SK-N-SH (cell line): ENCODE data around the gene GRIP2. TPM values are rescaled to one million over a fixed set of nuclear protein-coding genes. Genes with fewer than 3 reads are reported as not detected.

Experiments used
- CTCF ChIA-PET: fragments of 300-600, 350-600 bp; formaldehyde crosslinking; extraction: SDS; loops from one replicate; lab custom pipeline; 2021; lab: Yijun Ruan, JAX
- POLR2A ChIA-PET: fragments of 350-600 bp; sonication (Branson Sonifier 250); formaldehyde crosslinking; extraction: SDS; loops from one replicate; lab custom pipeline; 2020; ENCODE audit warnings: antibody characterized with exemption, inconsistent platforms; lab: Yijun Ruan, JAX
- DNase-seq: peaks from one replicate; pipeline ENCODE4 v3.0.0; 2012
- H2AFZ ChIP-seq: fragments of 200-600 bp; sonication (generic); 2 replicates; pipeline ENCODE4 v1.8.1; 2016; ENCODE audit warnings: antibody characterized with exemption, mild to moderate bottlenecking, low read depth
- H3F3A ChIP-seq: fragments of 200-600 bp; sonication (generic); replicated peaks from 2 replicates; pipeline ENCODE3; 2016; ENCODE audit warnings: antibody characterized with exemption, mild to moderate bottlenecking; ENCODE audit not compliant: insufficient read depth
- H3K27ac ChIP-seq, 2 experiments: fragments of 200-500 bp in 1 of 2; fragments of 200-600 bp in 1 of 2; sonication (Bioruptor generic) in 1 of 2; sonication (generic), shearing (Covaris generic) in 1 of 2; 2 replicates each; pipeline versions ENCODE4 v1.5.1 to v1.6.1; 2014 to 2016; ENCODE audit warnings: low read depth in 2 of 2, inconsistent platforms in 1 of 2, low read length in 1 of 2, mild to moderate bottlenecking in 1 of 2, mixed read lengths in 1 of 2
- H3K27me3 ChIP-seq: fragments of 200-600 bp; sonication (generic), shearing (Covaris generic); 2 replicates; pipeline ENCODE4 v1.6.1; 2016; ENCODE audit warnings: mixed run types; ENCODE audit not compliant: insufficient read depth
- H3K36me3 ChIP-seq, 2 experiments: fragments of 200-500 bp in 1 of 2; fragments of 200-600 bp in 1 of 2; sonication (Bioruptor generic) in 1 of 2; sonication (generic) in 1 of 2; replicated peaks in 1 of 2; 2 replicates each; pipeline versions ENCODE3 to v1.5.1; 2014 to 2016; ENCODE audit warnings: low read length in 1 of 2, mild to moderate bottlenecking in 1 of 2; ENCODE audit not compliant: insufficient read depth in 2 of 2, control insufficient read depth in 1 of 2
- H3K4me1 ChIP-seq, 2 experiments: fragments of 200-500 bp in 1 of 2; fragments of 200-600 bp in 1 of 2; sonication (Bioruptor generic) in 1 of 2; sonication (generic), shearing (Covaris generic) in 1 of 2; 2 replicates each; pipeline versions ENCODE4 v1.5.1 to v1.6.1; 2014 to 2016; ENCODE audit warnings: low read depth in 1 of 2, low read length in 1 of 2, mixed run types in 1 of 2; ENCODE audit not compliant: insufficient read depth in 2 of 2, control insufficient read depth in 1 of 2
- H3K4me2 ChIP-seq: fragments of 200-600 bp; sonication (generic), shearing (Covaris generic); 2 replicates; pipeline ENCODE4 v1.6.1; 2017; ENCODE audit warnings: mixed run types
- H3K4me3 ChIP-seq, 2 experiments: fragments of 200-500 bp in 1 of 2; fragments of 200-600 bp in 1 of 2; sonication (Bioruptor generic) in 1 of 2; sonication (generic), shearing (Covaris generic) in 1 of 2; 2 replicates each; pipeline versions ENCODE4 v1.5.1 to v1.8.1; 2014 to 2016; ENCODE audit warnings: low read depth in 2 of 2, inconsistent platforms in 1 of 2, low read length in 1 of 2, mild to moderate bottlenecking in 1 of 2, mixed read lengths in 1 of 2, moderate library complexity in 1 of 2
- H3K79me2 ChIP-seq: fragments of 200-600 bp; sonication (generic); 2 replicates; pipeline ENCODE4 v1.8.1; 2017; ENCODE audit warnings: mild to moderate bottlenecking; ENCODE audit not compliant: insufficient read depth
- H3K9ac ChIP-seq: fragments of 200-600 bp; sonication (generic); 2 replicates; pipeline ENCODE4 v1.6.1; 2017; ENCODE audit warnings: mixed run types
- H3K9me2 ChIP-seq: fragments of 200-600 bp; sonication (generic); 2 replicates; pipeline ENCODE4 v1.6.1; 2017; ENCODE audit warnings: mixed run types
- H3K9me3 ChIP-seq: fragments of 200-600 bp; sonication (generic); 2 replicates; pipeline ENCODE4 v1.6.1; 2017; ENCODE audit warnings: mixed run types, mild to moderate bottlenecking, moderate library complexity
- H4K20me1 ChIP-seq: fragments of 200-600 bp; sonication (generic); 2 replicates; pipeline ENCODE4 v1.6.1; 2017; ENCODE audit warnings: mild to moderate bottlenecking, mixed run types; ENCODE audit not compliant: insufficient read depth
- CHD2 ChIP-seq: fragments of 150-350 bp; IDR thresholded peaks from 2 replicates; pipeline ENCODE4 v1.6.1; 2018; ENCODE audit warnings: low read length; ENCODE audit not compliant: partially characterized antibody
- ELF1 ChIP-seq: IDR thresholded peaks from 2 replicates; pipeline ENCODE4 v1.4.0; 2012
- FOXJ3 ChIP-seq: sonication (generic); formaldehyde crosslinking; IDR thresholded peaks from 2 replicates; pipeline ENCODE4 v1.5.1; 2020; ENCODE audit warnings: mild to moderate bottlenecking, missing genetic modification reagents
- GABPA ChIP-seq: IDR thresholded peaks from 2 replicates; pipeline ENCODE4 v1.4.0; 2012; ENCODE audit warnings: low read depth, mild to moderate bottlenecking
- JUND ChIP-seq: IDR thresholded peaks from 2 replicates; pipeline ENCODE4 v1.4.0; 2012
- MEF2A ChIP-seq: IDR thresholded peaks from 2 replicates; pipeline ENCODE4 v1.4.0; 2012; ENCODE audit warnings: low read depth, borderline replicate concordance
- POLR2AphosphoS5 ChIP-seq: IDR thresholded peaks from 2 replicates; pipeline ENCODE4 v1.6.1; 2012; ENCODE audit warnings: low read depth, low read length
- SIN3A ChIP-seq: IDR thresholded peaks from 2 replicates; pipeline ENCODE4 v1.6.1; 2012; ENCODE audit warnings: low read depth, mild to moderate bottlenecking, low read length, moderate library complexity, borderline replicate concordance
- TEAD4 ChIP-seq: IDR thresholded peaks from 2 replicates; pipeline ENCODE4 v1.4.0; 2012; ENCODE audit warnings: mild to moderate bottlenecking, borderline replicate concordance; ENCODE audit not compliant: insufficient read depth
- WGBS: methylation state at CpG from one replicate; pipeline ENCODE4 v1.1.6; 2017; ENCODE audit warnings: low lambda C conversion rate; 5-methylcytosine and 5-hydroxymethylcytosine counted together
- polyA plus RNA-seq, 3 experiments: library from polyadenylated mRNA; depleted of rRNA; stranded (reverse); fragments of >200 nt; gene quantifications; 2 replicates each; pipeline ENCODE4 v1.2.3, GENCODE V29; 2012
- TF ChIP-seq, protein P1 (sequence below): IDR thresholded peaks from 2 replicates; pipeline ENCODE4 v1.4.0; 2012; ENCODE audit warnings: low read depth, borderline replicate concordance
- TF ChIP-seq, protein P2 (sequence below): IDR thresholded peaks from 2 replicates; pipeline ENCODE4 v1.4.0; 2012; ENCODE audit warnings: low read depth
- TF ChIP-seq, protein P3 (sequence below): IDR thresholded peaks from 2 replicates; pipeline ENCODE4; 2012

GRIP2 gene
- polyA plus RNA-seq, 1 of the 3 experiments (the other 2 are of a cell fraction), result 0.15 TPM

DNA sequence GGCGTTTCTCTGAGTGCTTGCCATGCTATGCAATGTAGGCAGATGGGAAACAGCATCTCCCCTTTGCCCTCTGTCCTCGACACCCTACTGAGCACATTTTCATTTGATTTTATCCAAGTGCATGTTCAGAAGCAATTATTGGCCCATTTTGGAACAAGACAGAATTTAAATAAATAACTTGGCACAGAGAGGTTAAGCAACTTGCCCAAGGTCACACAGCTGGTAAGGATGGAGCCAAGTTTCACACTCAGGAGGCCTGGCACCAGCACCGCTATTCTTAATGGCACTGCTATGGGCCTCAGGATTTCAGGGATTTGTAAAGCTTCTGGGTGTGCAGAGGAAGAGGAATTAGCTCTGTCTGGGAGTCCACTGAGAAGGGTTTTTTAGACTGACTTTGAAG lies 2.5 kb upstream of the GRIP2 start:
- Histone ChIP-seq H2AFZ (no peak overlapping the region), H3K27me3 (no peaks in the 10 kb centered on the region; the same call in 1 of the 2 replicates), H4K20me1 (no peaks in the 10 kb centered on the region), H3K79me2 (no peaks in the 10 kb centered on the region), H3K9me3 (no peaks in the 10 kb centered on the region), H3K4me2 (no peak overlapping the region), H3K4me1 (peaks cover 0 to 27% of the 10 kb centered on the region in 2 experiments; a peak in 1 of 4 replicates), H3F3A (no peaks in the 10 kb centered on the region), H3K4me3 (no peak overlapping the region), H3K9me2 (no peaks in the 10 kb centered on the region), H3K36me3 (no peaks in the 10 kb centered on the region), H3K27ac (no peak overlapping the region), H3K9ac (no peak overlapping the region)
- POLR2A ChIA-PET, result no interaction called here
- no peak for TF ChIP-seq FOXJ3 (CRISPR knock-in tag)
- TF ChIP-seq POLR2AphosphoS5, result no peak
- TF ChIP-seq, protein P1, sequence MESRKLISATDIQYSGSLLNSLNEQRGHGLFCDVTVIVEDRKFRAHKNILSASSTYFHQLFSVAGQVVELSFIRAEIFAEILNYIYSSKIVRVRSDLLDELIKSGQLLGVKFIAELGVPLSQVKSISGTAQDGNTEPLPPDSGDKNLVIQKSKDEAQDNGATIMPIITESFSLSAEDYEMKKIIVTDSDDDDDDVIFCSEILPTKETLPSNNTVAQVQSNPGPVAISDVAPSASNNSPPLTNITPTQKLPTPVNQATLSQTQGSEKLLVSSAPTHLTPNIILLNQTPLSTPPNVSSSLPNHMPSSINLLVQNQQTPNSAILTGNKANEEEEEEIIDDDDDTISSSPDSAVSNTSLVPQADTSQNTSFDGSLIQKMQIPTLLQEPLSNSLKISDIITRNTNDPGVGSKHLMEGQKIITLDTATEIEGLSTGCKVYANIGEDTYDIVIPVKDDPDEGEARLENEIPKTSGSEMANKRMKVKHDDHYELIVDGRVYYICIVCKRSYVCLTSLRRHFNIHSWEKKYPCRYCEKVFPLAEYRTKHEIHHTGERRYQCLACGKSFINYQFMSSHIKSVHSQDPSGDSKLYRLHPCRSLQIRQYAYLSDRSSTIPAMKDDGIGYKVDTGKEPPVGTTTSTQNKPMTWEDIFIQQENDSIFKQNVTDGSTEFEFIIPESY, result no peak
- TF ChIP-seq, protein P2, sequence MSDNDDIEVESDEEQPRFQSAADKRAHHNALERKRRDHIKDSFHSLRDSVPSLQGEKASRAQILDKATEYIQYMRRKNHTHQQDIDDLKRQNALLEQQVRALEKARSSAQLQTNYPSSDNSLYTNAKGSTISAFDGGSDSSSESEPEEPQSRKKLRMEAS, result no peak
- TF ChIP-seq SIN3A, result no peak
- TF ChIP-seq ELF1, result no peak
- TF ChIP-seq JUND, result no peak
- 57% methylated on average over 3 of the region's 3 CpGs for WGBS
- no peak for DNase-seq
- CTCF ChIA-PET, result interaction anchor here (1.2 to 8.5 kb wide), 2 partner anchors 18 to 34 kb away, joined by 3 to 183 read pairs; no protein-coding TSS in a partner anchor

DNA sequence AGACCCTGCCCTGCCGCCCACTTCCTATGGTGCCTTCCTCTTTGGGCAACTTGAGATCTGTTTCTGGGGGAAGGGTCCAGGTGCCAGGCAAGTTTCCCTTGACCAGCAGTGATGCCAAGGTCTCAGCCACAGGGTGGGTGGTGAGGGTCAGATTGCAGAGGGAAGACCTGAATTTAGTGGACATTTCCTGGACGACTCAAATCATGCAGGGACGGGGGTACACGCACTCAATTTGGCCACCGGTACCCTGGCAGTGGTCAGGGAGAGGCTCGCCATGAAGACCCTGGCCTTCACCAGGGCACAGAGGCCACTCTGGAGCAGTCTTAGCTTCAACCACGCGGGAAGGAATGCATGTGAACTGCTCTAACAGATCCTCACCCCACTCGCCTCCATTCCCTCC lies 1.5 kb upstream of the GRIP2 start:
- no peak overlapping the region for H3K4me2 ChIP-seq
- no peaks in the 10 kb centered on the region for H3K36me3 ChIP-seq
- TF ChIP-seq GABPA, result no peak
- no peak overlapping the region for H3K27ac ChIP-seq
- no peaks in the 10 kb centered on the region for H3K9me3 ChIP-seq
- ChIA-PET POLR2A (no interaction called here), CTCF (no interaction called here)
- 65% methylated on average over 7 of the region's 9 CpGs for WGBS
- no peak for DNase-seq
- no peaks in the 10 kb centered on the region for H3F3A ChIP-seq
- no peaks in the 10 kb centered on the region; the same call in 1 of the 2 replicates for H3K27me3 ChIP-seq
- H2AFZ ChIP-seq, result no peak overlapping the region
- H3K79me2 ChIP-seq, result no peaks in the 10 kb centered on the region
- H3K4me3 ChIP-seq, result no peak overlapping the region
- H3K9me2 ChIP-seq, result no peaks in the 10 kb centered on the region
- H3K4me1 ChIP-seq, result peaks cover 0 to 28% of the 10 kb centered on the region in 2 experiments; a peak in 1 of 4 replicates
- H4K20me1 ChIP-seq, result no peaks in the 10 kb centered on the region
- no peak overlapping the region for H3K9ac ChIP-seq

DNA sequence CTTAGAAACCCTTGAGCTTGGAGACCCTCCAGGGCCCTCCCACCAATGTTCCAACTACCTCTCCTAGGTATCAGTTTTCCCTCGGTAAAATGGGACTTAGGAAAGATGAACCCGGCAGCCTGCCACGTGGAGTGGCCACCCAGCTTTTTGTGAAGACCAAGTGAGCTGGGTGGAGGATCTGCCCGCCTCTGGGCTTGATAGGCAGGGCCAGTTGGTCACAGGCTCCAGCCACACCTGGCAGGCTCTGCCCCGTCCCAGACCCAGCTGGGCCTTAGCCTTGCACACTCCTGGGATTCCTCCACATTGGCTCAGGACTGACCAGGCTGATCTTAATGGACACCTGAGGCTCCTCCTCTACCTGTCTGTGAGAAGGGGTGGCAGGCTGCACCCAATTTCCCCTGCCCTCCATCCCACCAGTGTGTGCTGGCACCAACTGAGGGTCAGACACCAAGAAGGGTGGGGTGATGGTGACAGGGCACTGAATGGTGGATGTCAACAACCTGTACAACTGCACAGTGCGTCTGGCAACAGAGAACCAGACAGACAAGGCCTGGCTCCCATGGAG lies 761 bp upstream of the GRIP2 start:
- Histone ChIP-seq H3K9ac (no peak overlapping the region), H3K4me1 (peaks cover 0 to 31% of the 10 kb centered on the region in 2 experiments; a peak in 1 of 4 replicates), H4K20me1 (no peaks in the 10 kb centered on the region), H3K79me2 (no peaks in the 10 kb centered on the region), H3K4me3 (no peak overlapping the region; a peak in 1 of 4 replicates), H3K27me3 (no peaks in the 10 kb centered on the region; the same call in 1 of the 2 replicates), H3K9me3 (no peaks in the 10 kb centered on the region), H2AFZ (no peak overlapping the region), H3K4me2 (no peak overlapping the region), H3F3A (no peaks in the 10 kb centered on the region), H3K36me3 (no peaks in the 10 kb centered on the region), H3K27ac (no peak overlapping the region), H3K9me2 (no peaks in the 10 kb centered on the region)
- TF ChIP-seq CHD2 (no peak), GABPA (no peak), MEF2A (no peak), TEAD4 (no peak)
- TF ChIP-seq, protein P3, sequence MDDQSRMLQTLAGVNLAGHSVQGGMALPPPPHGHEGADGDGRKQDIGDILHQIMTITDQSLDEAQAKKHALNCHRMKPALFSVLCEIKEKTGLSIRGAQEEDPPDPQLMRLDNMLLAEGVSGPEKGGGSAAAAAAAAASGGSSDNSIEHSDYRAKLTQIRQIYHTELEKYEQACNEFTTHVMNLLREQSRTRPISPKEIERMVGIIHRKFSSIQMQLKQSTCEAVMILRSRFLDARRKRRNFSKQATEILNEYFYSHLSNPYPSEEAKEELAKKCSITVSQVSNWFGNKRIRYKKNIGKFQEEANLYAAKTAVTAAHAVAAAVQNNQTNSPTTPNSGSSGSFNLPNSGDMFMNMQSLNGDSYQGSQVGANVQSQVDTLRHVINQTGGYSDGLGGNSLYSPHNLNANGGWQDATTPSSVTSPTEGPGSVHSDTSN, result no peak
- ChIA-PET CTCF (interaction anchor here (2.0 to 10.1 kb wide), 3 partner anchors 7 to 32 kb away, joined by 5 to 91 read pairs (median 53); no protein-coding TSS in a partner anchor), POLR2A (no interaction called here)
- 51% methylated on average over 5 of the region's 6 CpGs for WGBS
- DNase-seq, result no peak
